Chondrocyte (in vitro differentiated cells): ENCODE results near the gene MAMLD1. TPM values are rescaled to one million over a fixed set of nuclear protein-coding genes. Genes with fewer than 3 reads are reported as not detected.

Experiments used
- DNase-seq: peaks from one replicate; pipeline ENCODE4 v3.0.0; 2021; ENCODE audit warnings: mixed read lengths, low spot score
- H3K27ac Mint-ChIP-seq: one replicate; pipeline ENCODE4 v1.8.0; 2021; ENCODE audit warnings: mild to moderate bottlenecking, moderate library complexity, mixed read lengths; ENCODE audit not compliant: unreplicated experiment
- H3K27me3 Mint-ChIP-seq: 2 replicates; pipeline ENCODE4 v1.8.0; 2021; ENCODE audit warnings: low read depth, mixed read lengths
- H3K36me3 Mint-ChIP-seq: 2 replicates; pipeline ENCODE4 v1.8.0; 2021; ENCODE audit warnings: low read depth, mixed read lengths
- H3K4me1 Mint-ChIP-seq: 2 replicates; pipeline ENCODE4 v1.8.0; 2021; ENCODE audit warnings: low read depth, mild to moderate bottlenecking, mixed read lengths
- H3K4me3 Mint-ChIP-seq: one replicate; pipeline ENCODE4 v1.8.0; 2021; ENCODE audit warnings: mild to moderate bottlenecking, moderate library complexity, mixed read lengths; ENCODE audit not compliant: unreplicated experiment
- H3K9me3 Mint-ChIP-seq: 2 replicates; pipeline ENCODE4 v1.8.0; 2021; ENCODE audit warnings: low read depth, mixed read lengths
- total RNA-seq: library from RNA; stranded (reverse); gene quantifications from 3 replicates; pipeline ENCODE4 v1.2.1, GENCODE V29; 2021
- TF ChIP-seq, protein P1 (sequence below): fragments of 200-600 bp; sonication (generic); IDR thresholded peaks from 2 replicates; pipeline ENCODE4 v1.5.0; 2021; ENCODE audit warnings: antibody characterized with exemption, mild to moderate bottlenecking, moderate library complexity

Gene MAMLD1
- total RNA-seq, 1 donor from 2014 or later, result 8.8 TPM

DNA sequence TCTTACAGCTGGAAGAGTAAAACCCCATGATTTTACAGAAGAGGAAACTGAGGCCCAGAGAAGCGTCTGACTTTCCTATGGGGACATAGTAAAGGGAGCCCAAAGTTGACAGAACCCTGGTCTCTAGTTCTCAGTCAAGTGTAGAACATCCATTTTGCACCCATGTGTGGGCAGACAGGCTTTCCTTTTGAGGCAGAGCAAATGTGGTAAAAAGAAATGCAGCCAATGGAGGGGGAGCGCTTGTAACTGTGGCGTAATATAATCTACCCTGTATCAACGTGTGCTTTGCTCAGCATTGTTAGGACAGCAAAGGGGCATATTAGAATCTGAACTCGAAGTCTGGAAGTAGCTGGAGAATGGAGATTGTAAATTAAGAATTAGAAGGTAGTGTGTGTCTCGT, 8.8 kb downstream of the MAMLD1 start:
- H3K4me1 Mint-ChIP-seq, result peaks cover 8% of the 10 kb centered on the region
- H3K36me3 Mint-ChIP-seq, result no peaks in the 10 kb centered on the region
- no peaks in the 10 kb centered on the region for H3K27me3 Mint-ChIP-seq
- H3K27ac Mint-ChIP-seq, result no peak overlapping the region
- no peak overlapping the region for H3K4me3 Mint-ChIP-seq
- peaks cover 3% of the 10 kb centered on the region for H3K9me3 Mint-ChIP-seq
- DNase-seq, result no peak
- TF ChIP-seq, protein P1, sequence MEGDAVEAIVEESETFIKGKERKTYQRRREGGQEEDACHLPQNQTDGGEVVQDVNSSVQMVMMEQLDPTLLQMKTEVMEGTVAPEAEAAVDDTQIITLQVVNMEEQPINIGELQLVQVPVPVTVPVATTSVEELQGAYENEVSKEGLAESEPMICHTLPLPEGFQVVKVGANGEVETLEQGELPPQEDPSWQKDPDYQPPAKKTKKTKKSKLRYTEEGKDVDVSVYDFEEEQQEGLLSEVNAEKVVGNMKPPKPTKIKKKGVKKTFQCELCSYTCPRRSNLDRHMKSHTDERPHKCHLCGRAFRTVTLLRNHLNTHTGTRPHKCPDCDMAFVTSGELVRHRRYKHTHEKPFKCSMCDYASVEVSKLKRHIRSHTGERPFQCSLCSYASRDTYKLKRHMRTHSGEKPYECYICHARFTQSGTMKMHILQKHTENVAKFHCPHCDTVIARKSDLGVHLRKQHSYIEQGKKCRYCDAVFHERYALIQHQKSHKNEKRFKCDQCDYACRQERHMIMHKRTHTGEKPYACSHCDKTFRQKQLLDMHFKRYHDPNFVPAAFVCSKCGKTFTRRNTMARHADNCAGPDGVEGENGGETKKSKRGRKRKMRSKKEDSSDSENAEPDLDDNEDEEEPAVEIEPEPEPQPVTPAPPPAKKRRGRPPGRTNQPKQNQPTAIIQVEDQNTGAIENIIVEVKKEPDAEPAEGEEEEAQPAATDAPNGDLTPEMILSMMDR, result no peak

DNA sequence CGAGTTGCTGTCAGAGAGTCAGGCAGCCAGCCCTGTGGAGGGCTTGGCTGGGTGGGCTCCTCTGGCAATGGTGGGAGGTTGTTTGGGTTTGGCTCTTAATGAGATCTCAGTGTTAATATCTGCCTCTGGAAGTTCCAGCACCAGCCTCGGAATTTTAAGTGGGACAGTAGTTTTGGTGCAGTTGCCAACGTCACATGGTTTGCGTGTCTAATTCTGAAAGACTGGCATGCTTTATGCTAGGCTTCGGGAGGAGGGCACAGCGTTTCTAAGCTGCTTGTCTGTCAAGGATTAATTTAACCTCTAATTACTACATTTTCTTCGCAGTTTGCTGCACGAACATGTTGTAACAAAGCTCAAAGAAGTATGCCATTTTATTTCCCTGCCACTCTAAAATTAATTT, 9.2 kb downstream of the MAMLD1 start:
- Mint-ChIP-seq H3K27ac (no peak overlapping the region), H3K4me3 (no peak overlapping the region), H3K9me3 (peaks cover 3% of the 10 kb centered on the region), H3K36me3 (no peaks in the 10 kb centered on the region), H3K4me1 (peaks cover 9% of the 10 kb centered on the region), H3K27me3 (no peaks in the 10 kb centered on the region)
- DNase-seq, result no peak
- TF ChIP-seq, protein P1, result no peak

DNA sequence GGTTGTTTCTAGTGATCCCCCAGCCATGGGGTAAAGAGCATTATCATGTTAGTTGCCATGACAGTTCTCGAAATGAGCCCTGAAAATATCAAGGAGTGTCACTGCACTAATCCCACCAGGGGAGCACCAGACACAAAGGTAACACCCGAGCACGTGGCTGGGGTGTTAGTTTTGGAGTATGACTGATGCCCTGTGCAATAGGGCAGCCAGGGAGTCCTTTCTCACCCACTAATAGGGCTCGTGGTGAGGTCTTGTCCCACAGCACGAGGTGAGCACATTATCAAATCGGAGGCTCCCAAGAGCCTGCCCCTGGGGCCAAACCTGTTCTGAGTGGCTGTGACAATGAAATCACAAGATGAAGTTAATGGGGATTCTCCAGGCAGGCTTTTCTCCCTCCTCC, 9.6 kb downstream of the MAMLD1 start:
- no peaks in the 10 kb centered on the region for H3K36me3 Mint-ChIP-seq
- TF ChIP-seq, protein P1, result no peak
- no peak for DNase-seq
- H3K4me3 Mint-ChIP-seq, result no peak overlapping the region
- no peaks in the 10 kb centered on the region for H3K27me3 Mint-ChIP-seq
- peaks cover 9% of the 10 kb centered on the region for H3K4me1 Mint-ChIP-seq
- no peak overlapping the region for H3K27ac Mint-ChIP-seq
- peaks cover 3% of the 10 kb centered on the region for H3K9me3 Mint-ChIP-seq

DNA sequence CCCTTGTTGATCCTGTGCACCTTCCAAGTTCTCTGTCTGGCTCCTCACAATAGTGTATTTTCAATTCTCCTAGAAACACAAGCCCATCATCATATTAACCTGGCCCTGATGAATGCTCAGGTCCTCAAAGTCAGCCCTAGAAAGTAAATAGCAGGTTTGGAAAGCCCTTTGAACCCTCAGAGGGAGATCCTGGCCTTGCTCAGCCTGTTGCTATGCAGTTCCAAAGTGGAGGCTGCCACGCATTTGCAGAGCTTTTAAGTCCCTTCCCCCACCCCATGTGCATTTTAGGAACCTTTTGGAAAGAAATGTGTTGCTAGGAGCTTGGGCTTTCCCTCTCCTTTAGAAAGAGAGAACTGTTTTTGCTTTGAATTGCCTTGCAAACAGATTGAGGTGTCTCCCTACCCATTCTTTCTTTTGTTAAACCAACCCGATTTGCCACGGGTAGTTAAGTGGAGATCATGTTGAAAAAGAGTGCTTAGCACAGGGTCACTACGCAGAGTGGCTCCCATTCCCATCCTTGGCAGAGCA, 12.2 kb downstream of the MAMLD1 start:
- peaks cover 8% of the 10 kb centered on the region for H3K4me1 Mint-ChIP-seq
- DNase-seq, result no peak
- H3K27me3 Mint-ChIP-seq, result no peaks in the 10 kb centered on the region
- H3K36me3 Mint-ChIP-seq, result no peaks in the 10 kb centered on the region
- TF ChIP-seq, protein P1, result no peak
- no peak overlapping the region for H3K4me3 Mint-ChIP-seq
- H3K9me3 Mint-ChIP-seq, result no peaks in the 10 kb centered on the region
- no peak overlapping the region for H3K27ac Mint-ChIP-seq

DNA sequence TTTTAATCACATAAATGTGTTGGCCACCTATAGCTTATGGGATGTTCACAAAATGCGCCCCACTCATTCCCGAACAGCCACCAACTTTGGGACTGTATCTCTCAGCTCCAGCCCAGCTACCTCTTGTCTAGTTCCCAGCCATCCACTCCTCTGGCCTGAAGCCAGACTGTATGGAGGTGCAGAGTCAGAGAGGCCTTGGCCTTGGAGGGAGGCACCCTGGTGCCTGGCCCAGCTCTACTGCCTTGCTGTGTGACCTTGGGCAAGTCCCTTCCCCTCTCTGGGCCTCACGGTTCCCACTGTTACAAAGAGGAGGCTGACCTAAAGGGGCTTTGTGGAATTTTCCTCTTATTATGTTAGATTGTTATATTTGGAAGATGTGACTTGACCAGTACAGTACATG, 13.9 kb downstream of the MAMLD1 start:
- DNase-seq, result no peak
- no peaks in the 10 kb centered on the region for H3K36me3 Mint-ChIP-seq
- H3K4me3 Mint-ChIP-seq, result no peak overlapping the region
- TF ChIP-seq, protein P1, result no peak
- peaks cover 4% of the 10 kb centered on the region for H3K4me1 Mint-ChIP-seq
- no peak overlapping the region for H3K27ac Mint-ChIP-seq
- H3K27me3 Mint-ChIP-seq, result no peaks in the 10 kb centered on the region
- no peaks in the 10 kb centered on the region for H3K9me3 Mint-ChIP-seq
